ENCODE measurements around the gene LINC01488.

LINC01488 gene

DNA sequence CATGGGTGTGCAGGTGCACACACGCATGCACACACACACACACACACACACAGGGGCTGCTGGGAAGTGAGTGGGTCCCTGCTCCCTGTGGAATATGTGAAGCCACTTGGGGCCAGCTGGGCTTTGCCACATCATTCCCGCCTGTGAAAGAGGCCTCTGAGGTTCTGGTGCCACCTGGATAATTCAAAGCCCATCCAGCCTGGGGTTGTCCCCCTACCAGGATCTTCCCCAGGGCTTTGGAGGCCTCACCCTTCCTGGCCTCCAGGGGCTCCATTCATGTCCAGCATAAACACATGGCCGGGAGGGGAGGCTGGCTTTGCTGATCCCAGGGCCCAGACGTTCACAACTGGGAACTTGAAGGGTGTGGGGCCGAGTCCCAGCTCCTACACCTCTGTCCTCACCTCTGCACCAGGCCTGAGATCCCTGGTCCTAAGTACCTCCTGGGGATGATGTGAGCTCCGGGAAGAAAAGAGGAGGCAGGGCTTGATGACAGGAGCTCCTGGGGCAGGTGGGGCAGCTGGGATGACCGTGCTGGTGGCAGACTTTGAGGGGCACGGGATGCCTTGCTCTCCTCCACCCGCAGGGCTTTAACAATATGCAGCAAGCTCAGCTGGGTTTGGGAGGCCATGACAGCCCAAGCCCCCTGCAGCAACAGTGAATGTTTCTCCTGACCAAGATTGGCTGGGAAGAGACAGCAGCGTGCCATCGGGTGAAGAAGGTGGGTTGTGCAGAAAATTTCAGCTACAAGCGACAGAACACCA is 14.2 kb downstream of the LINC01488 start:
- DNase-seq = no peak

DNA sequence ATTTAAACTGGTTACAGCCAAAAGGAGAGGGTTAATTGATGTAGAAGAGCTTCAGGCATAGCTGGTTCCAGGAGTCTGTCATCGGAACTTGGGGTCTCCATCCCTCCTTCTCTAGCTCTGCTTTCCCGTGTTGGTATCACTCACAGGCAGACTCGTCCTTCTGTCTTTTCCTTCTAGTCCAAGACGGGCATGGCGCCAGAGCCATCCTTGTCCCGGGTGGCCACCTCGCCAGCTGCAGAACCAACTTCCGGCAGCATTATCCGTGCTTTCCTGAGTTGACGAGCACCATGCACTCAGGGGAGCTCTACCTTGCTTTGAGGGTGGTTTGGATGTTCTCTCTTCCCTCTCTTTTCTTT is 14.7 kb downstream of the LINC01488 start:
- no peak for DNase-seq

DNA sequence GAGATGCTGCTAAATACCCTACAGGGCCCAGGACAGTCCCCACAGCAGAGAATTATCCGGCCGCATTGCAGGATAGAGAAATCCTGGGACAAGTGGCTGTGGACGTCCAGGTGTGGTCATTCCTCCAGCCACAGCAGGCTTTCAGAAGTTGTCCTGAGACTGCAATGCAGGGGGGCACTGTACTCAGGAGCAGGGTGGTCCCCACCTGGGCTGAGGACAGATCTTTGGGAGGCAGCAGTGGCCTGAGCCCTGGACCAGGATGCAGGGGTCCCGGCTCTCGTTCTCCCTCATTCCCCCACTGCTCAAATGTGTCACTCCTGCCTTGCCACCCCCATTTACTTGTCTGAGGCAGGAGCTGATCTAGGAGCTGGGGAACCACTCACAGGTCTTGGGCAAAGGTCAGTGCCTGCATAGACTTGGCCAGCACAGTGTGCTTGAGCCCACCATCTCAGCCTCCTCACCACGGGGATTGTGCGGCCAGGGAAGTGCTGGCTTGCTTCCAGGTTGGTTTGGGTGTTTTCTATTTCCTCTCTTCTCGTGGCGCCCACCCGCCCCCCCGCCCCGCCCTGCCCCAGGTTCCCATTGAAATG is 15.3 kb downstream of the LINC01488 start:
- DNase-seq = no peak

DNA sequence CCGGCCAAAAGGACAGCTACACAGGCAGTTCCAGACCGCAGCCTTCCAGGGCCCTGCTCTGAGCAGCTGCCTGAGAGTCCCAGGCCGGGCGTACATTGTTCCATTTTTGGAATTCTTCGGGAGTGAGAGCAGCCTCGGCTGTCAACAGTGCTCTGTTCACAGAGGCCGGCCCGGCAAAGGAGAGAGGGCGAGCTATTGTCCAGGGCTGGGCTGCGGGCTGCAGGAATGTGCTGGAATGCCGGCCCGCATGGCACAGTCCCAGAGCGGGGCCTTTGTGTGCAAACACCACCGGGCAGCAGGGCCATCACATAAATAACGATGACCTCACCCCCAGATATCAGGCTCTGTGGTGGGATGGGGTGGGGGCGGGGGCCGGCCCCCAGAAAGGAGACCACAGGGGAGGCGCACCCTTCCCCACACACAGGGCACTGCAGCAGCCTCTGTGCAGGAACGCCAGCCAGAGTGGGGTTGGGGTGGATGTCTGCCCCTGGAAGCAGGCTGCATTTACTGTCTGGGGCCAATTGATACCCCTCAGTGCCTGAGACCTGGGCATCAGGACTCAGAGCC is 15.8 kb downstream of the LINC01488 start:
- no peak for DNase-seq

DNA sequence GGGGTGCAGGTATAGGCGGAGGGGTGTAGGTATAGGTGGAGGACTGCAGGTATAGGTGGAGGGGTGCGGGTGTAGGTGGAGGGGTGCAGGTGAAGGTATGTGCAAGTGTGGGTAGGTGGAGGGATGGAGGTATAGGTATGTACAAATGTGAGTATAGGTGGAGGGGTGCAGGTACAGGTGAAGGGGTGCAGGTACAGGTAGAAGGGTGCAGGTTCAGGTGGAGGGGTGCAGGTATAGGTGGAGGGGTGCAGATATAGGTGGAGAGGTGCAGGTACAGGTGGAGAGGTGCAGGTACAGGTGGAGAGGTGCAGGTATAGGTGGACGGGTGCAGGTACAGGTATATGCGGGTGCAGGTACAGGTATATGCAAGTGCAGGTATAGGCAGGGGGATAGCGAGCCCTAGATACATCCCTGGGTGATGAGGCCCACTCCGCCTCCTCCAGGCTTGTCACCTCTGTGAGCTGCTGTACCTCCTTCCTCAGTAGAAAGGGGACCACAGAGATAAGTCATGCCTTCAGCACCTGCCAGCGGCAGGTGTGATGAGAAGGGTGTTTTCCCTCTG is 17.2 kb downstream of the LINC01488 start:
- no peak for DNase-seq

DNA sequence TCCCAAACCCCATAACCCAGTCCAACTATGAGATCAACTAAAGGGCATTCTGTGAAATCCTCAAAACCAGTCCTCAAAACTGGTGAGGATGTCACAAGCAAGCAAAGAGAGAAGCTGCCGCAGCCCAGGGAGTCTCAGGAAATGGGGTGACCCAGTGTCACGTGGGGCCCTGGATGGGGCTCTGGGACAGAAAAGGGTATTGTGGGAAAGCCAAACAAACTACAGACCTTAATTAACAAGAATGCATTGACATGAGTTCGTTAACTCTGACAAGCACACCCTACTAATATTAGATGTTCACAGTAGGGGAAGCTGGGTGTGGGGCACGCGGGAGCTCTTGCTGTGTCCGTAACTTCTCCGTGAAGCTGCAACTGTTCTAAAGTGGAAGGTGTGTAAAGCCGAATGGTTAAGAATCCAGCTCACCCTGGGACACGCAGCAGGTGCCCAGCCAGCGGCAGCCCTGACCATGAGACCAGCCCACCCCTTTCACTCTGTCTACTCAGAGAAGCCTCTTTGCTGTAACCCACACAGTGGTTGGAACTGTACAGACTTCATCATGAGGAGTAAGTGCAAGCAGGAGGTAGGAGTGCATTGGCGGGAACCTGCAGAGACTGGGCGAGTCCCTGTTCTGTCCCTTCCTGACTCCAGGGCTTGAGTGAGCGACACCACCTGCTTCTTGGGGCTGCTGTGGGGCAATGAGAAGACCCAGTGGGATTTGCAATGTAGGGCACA is 17.9 kb downstream of the LINC01488 start:
- DNase-seq = no peak

DNA sequence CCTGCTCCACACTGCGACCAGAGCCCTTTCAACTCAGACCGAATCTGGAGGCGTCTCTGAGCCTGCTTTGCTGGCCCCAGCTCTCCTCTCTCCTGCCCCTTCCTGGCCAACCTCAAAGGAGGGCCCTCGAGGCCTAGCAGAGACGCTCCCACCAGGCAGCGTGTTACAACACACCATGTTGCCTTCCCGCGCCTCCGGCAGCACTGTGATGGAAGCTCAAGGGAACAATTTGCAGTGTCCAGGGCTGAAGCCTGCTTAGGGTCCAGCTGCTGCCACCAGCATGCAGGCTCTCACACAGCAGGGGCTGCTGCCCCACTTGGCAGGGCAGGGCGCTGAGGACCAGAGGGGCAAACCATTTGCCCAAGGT is 18.4 kb downstream of the LINC01488 start:
- DNase-seq = no peak

DNA sequence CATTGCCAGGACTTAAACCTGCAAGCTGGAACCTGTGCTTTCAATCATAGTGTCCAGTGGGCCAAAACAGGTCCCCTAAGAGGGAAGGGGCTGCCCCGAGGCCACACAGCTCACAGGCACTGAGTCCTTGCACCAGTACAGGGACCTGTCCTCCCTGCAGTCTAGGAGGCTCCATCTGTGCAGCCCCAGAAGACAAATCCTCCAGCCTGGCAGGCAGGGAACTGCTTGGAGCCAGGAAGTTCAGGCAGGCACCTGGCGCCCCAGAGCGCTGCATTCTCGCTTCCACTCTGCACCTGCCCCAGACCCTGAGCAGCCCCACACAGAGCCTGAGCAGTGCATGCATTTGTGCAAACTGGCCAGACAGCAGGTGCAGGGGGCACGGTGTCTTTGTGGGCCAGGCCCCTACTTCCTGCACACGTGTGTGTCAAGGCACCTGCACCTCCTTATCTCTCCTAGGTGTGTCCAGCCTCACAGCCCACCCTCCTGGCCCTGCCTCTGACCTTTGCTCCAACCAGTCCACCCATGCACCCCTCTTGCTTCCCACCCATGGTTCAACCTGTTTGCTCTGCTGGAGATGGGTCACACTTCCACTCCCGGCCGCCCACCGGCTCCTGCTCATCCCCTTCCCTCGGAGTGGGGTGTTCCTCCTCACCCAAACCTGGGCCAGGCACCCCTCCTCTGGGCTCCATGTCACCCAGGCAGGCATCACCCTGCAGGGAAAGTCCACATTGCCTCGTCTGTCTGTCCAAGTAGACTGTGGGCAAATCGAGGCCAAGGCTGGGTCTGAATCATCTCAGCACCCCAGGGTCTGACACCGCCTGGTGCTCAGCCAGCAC is 19.0 kb downstream of the LINC01488 start:
- no peak for DNase-seq

DNA sequence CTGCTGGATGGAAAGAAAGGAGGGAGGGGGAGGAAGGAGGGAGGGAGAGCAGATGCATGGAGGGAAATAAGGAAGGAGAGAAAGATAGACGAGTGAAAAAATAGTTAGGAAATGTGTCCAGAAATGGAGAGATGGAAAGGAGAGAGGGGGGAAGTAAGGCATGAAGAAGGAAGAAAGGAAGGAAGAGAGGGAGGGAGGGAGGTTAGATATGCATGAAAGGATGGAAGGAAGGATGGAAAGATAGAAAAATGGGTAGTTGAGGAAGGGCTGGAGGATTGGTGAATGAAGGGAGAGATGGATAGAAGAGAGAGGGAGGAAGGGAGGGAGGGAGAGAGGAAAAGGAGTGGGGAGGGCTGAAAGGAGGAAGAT is 19.6 kb downstream of the LINC01488 start:
- DNase-seq = no peak

DNA sequence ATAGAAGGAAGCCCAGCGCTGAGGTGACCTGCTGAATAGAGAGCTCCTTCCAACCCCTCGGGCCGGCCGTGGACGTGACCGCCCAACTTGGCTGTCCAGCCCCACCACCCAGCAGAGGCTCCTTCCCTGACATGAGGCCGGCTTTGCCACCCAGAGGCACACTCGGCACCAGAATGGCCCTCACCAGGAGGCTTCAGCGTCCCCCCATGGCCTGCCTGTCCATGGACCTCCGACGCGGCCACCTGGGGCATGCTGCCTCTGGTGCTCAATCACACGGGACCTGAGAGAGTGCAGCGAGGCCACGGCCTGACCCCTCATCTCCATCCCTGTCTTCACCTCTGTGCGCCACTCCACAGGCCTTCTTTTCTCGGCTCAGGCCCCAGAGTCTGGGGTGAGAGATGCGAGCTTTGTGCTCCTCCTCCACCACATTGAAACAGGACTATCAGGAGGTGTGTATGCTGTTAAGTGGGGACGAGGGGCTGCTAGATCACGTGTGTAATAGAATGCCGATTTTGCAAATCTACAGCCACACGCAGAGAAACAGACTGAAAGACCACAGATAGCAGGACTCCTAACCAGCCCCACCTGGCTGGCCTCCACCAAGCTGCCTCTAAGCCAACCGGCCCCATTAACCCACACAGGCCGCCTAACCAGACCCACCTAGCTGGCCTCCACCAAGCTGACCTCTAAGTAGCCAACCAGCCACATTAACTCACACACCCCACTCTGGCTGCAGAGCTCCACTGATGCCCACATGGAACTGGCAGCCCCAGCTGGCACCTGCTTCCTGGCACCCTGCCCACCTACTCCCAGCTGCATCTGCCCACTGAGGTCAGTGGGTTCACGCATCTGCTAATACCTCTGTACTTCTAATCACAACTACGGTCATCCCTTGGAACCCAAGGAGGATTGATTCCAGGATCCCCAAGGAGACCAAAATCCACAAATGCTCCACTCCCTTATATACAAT is 20.7 kb downstream of the LINC01488 start:
- DNase-seq = no peak

DNA sequence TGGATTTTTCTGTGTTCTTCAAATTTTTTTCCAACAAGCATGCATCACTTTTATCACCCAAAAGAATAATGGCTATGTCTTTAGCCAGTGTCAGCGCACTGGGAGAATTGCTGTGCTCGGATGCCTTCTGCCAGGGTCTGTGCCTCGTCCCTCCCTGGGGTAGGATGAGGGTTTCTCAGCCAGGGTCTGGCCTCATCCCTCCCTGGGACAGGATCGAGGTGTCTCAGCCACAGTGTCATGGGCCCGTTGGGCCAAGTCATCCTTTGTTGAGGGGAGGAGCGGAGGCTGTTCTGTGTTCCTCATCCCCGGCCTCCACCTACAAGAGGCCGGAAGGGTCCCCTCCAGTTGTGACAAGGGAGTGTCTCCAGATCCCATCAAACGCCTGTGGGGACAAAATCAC is 22.7 kb downstream of the LINC01488 start:
- no peak for DNase-seq

DNA sequence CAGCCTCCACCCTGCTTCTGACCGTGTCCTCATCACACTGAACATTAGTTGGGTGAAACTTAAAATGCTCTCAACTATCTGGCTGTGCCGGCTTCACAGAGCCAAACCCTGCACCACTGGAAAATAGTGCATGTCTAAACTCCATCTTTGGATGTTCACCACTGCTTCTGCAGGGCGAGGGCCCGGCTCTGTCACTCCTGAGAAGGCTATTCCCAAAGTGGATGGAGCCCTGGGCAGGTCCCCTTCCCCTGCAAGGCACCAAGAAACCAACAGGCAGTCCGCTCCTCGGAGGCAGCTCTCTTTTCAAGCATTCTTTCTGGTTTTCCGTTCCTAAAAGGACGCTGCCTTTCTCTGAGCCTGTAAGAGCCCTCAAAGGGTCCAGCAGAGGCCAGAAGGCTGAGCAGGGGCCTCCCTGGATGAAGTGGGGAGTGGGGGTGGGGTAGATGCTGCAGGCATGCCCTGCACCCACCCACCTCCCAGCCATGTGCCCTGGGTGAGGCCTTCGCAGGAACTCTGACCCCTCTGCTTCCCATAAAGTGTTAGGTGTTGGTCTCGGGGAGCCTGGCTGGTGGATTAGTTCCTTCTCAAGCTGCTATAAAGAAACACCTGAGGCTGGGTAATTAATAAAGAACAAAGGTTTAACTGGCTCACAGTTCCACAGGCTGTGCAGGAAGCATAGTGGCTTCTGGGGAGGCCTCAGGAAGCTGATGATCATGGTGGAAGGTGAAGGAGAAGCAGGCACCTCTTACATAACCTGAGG is 23.3 kb downstream of the LINC01488 start:
- no peak for DNase-seq

DNA sequence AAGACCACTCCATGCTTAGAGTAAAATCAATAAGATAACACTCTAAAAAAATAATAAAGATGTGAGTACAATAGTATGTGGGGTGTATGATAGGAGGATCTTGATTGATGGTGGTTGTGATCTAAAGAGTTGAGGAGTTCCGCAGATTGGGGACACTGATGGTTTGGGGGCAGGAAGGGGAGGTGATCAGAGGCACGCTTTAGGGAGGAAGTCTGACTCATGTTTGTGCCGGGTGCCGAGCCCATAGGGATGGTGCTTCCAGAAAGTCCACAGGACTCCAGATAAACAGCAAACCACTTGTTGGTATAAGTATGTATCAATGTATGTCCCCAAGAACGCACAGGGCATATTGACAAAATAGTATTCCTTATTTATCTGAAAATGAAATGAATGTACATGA is 27.5 kb downstream of the LINC01488 start:
- no peak for DNase-seq

DNA sequence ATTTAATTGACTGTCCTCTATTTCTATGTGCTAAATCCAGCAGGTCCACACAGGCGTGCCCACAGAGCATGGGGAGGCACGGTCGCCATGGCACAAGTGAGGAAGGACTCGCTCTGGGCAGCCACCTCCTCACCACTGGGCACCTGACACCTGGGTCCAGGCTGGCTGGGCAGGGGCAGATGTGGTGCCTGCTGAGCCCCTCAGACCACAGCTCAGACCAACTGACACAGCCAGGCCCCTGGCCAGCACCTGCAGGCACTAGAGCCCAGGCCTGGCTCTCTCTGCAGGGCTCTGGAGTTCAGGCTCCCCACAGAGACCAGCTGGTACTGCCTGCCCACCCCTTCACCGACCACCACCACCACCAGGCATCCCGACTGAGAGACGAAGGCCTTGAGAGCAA is 27.9 kb downstream of the LINC01488 start:
- no peak for DNase-seq

DNA sequence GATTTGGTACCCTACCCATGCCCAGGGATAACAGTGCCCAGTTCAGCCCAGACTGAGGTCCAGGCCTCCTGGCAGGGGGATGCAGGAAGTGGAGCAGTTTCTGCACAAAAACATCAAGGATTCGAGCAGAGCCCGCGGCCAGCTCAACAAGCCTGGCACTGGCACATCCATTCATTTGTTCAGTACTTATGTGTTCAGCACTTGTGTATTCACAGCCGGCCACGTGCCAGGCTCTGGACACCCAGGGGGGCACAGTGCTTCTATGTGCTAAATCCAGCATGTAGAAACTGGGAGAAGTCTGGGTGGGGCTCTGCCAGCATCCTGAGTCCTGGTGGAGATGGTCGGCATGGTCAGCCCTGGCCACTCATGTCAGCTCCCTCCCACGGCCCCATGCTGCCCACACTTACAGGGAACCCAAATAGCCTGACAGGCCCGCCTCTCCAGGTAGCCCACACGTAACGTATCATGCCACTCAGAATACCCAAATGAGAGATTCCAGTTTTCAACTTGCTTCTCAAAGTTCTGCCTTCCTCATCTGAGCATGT is 28.5 kb downstream of the LINC01488 start:
- DNase-seq = no peak

DNA sequence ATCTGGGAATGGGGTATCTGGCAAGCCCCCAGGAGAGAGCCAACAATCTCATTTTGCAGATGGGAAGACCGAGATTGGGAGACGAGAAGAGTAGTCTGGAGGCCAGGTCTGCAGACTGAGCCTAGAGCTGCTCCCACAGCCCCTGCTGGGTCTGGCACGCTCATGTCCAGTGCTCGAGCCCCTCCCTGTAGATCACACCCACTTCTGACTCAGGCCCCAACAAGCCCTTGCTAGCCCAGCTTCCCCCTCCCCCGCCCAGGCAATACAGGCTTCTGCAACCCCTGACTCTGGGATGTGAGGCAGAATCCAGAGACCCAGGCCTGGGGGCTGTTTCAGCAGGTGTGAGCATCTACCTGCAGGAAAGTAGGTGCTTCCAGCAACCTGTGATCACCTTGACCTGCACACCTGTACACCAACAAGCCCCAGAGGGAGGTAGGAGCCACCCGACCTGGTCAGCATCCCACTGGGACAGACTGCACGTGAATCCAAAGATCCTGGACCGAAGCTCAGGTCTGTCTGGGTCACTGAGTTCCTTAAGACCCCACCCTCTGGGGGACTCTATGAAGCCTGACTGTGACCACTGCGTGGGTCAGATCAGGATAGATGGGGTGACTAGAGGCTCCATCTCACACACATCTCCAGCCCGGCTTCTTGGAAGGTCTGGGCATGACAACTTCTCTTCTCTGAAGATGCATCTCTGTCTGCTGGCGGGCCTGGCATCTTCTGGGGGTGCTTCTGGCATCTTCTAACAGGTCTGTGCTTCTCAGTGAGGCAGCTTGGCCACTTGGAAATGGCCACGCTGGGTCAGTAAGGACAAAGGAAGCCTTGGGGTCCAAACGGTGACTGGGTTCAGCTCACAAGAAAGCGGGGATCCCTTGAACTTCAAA is 29.3 kb downstream of the LINC01488 start:
- DNase-seq = no peak

DNA sequence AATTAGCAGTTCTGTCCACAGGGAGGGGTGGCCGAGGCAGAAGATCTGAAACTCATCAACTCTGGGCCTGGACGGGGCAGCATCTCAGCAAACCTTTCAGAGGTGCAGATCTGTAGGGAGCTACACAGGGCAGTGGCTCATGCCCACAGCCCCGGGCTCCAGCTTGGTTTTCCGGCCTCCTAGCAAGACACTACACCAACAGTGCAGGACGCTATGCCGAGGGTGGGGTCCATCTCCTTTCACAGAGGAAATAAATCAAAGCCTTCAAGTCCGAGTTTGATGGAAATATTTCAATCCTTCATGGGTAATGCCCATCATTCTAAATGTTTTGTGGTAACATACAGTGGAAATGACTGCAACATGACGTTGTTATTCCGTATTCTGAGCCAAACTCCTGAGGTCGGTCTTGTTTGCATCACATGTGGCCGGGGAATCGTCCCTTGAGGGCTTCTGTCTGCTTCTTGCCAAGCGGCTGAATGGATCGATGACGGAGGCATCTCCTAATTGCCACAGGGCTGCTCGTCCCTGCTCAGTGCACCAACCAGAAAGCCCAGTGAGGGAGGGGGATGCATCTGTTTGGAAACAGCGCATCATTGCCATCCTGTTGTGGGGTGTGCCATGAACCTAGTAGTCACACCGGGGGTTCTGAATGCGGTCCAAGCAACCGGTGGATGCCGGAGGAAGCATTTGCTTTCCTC is 30.0 kb downstream of the LINC01488 start:
- DNase-seq = no peak

DNA sequence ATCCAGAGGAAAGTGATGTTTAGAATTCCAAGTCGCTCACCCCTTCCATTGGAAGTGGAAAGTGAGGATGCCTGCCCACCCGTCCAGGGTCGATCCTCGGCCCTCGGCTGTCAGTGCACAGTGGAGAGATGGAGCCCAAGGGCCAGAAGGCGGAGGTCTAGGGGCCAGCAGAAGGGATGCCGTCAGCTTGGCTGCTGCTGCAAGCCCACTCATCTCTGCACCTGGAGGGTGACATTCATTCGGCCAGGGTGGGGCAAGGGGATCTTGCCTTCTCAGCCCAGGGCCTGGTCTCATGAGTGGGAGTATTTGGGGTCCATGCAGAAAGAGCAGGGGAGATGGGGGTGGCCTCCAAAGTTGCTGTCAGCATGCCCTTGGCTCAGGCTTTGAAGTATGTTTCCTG is 30.7 kb downstream of the LINC01488 start:
- DNase-seq = no peak

DNA sequence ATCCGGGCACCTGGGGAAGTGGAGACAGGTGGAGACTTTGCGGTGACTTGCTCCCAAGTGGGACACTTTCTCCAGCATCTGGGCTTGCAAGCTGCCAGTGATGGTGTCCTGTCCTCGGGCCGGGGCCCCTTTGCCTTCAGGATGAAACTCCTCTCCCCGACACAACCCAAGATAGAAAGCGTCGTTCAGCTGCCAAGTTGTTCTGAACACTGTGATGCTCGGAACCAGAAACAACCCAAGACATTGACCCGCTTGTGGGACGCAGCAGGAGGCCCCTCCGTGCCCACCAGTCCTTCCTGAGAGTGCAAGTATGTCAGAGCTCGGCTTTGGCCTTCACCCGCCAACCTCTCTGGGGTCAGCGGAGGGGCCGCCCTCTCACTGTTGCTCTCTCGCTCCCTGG is 31.3 kb downstream of the LINC01488 start:
- no peak for DNase-seq
